MM.1S (cell line): ENCODE data around the gene NBEAL2.

Source experiments
- CTCF ChIP-seq: fragments of 300-600 bp; sonication (generic); IDR thresholded peaks from 2 replicates; pipeline ENCODE4 v1.5.1; 2016; ENCODE audit warnings: antibody characterized with exemption, low read length, mixed read lengths
- EZH2 ChIP-seq: fragments of 300-600 bp; sonication (generic); optimal IDR thresholded peaks from 2 replicates; pipeline ENCODE3; 2017; ENCODE audit warnings: low read depth, mild to moderate bottlenecking, antibody characterized with exemption, low read length, mixed read lengths

GRCh38 chr3:46978381-46978780, 1.1 kb upstream of the NBEAL2 start:
- no peak for TF ChIP-seq CTCF
- TF ChIP-seq EZH2: no peak
